Ectodermal cell (in vitro differentiated cells): ENCODE measurements around the gene SPATA2.

Experiments used
- H3K27ac ChIP-seq: 2 replicates; pipeline ENCODE4 v1.7.0; 2013; ENCODE audit warnings: mild to moderate bottlenecking, low read depth, low read length; ENCODE audit not compliant: insufficient read depth, poor library complexity, severe bottlenecking
- H3K27me3 ChIP-seq: 2 replicates; pipeline ENCODE4 v1.7.0; 2013; ENCODE audit warnings: mild to moderate bottlenecking, low read length; ENCODE audit not compliant: insufficient read depth, control insufficient read depth, poor library complexity, severe bottlenecking
- H3K36me3 ChIP-seq: one replicate; pipeline ENCODE4 v1.7.0; 2013; ENCODE audit warnings: low read length; ENCODE audit not compliant: control insufficient read depth, insufficient read depth
- H3K4me1 ChIP-seq: one replicate; pipeline ENCODE4 v1.7.0; 2013; ENCODE audit warnings: low read length; ENCODE audit not compliant: control insufficient read depth, insufficient read depth
- H3K4me3 ChIP-seq: 2 replicates; pipeline ENCODE4 v1.7.0; 2013; ENCODE audit warnings: low read depth, low read length, control low read depth; ENCODE audit not compliant: insufficient read depth
- H3K9me3 ChIP-seq: 2 replicates; pipeline ENCODE4 v1.7.0; 2013; ENCODE audit warnings: mild to moderate bottlenecking, low read length, moderate library complexity; ENCODE audit not compliant: control insufficient read depth
- WGBS, 2 experiments: methylation state at CpG; one replicate each; pipeline ENCODE4 v1.1.7; 2013; ENCODE audit warnings: missing lambda C conversion rate in 2 of 2; 5-methylcytosine and 5-hydroxymethylcytosine counted together

SPATA2 gene

GRCh38 chr20:49882171-49882970 lies 33.0 kb downstream of the SPATA2 start:
- Histone ChIP-seq H3K9me3 (no peaks in the 10 kb centered on the region), H3K36me3 (peaks cover 4% of the 10 kb centered on the region), H3K4me3 (no peak overlapping the region), H3K4me1 (peaks cover 6% of the 10 kb centered on the region), H3K27me3 (no peaks in the 10 kb centered on the region), H3K27ac (no peak overlapping the region)
- WGBS, 2 experiments = 88 to 89% methylated on average over 28 to 29 of the region's 29 CpGs

- H3K4me3 ChIP-seq = no peak overlapping the region
- H3K27ac ChIP-seq = no peak overlapping the region
- no peaks in the 10 kb centered on the region for H3K9me3 ChIP-seq
- H3K27me3 ChIP-seq = no peaks in the 10 kb centered on the region
- 95 to 96% methylated on average over 15 of the region's 15 CpGs for WGBS, 2 experiments
- no peaks in the 10 kb centered on the region for H3K36me3 ChIP-seq
- H3K4me1 ChIP-seq = no peaks in the 10 kb centered on the region
Observed at GRCh38 chr20:49880724-49881445, 34.4 kb downstream of the SPATA2 start.

- no peak overlapping the region for H3K4me3 ChIP-seq
- no peaks in the 10 kb centered on the region for H3K4me1 ChIP-seq
- H3K36me3 ChIP-seq = no peaks in the 10 kb centered on the region
- H3K27me3 ChIP-seq = no peaks in the 10 kb centered on the region
- H3K9me3 ChIP-seq = no peaks in the 10 kb centered on the region
- WGBS, 2 experiments = 96 to 97% methylated on average over 3 of the region's 3 CpGs
- H3K27ac ChIP-seq = no peak overlapping the region
Observed at GRCh38 chr20:49880177-49880576, 35.2 kb downstream of the SPATA2 start.

- Histone ChIP-seq H3K36me3 (no peaks in the 10 kb centered on the region), H3K27me3 (no peaks in the 10 kb centered on the region), H3K4me3 (no peak overlapping the region), H3K9me3 (no peaks in the 10 kb centered on the region), H3K27ac (no peak overlapping the region), H3K4me1 (no peaks in the 10 kb centered on the region)
- WGBS, 2 experiments = 89 to 91% methylated on average over 1 of the region's 1 CpG
Observed at GRCh38 chr20:49878977-49879376, 36.4 kb downstream of the SPATA2 start.

- WGBS, 2 experiments = 69 to 70% methylated on average over 4 of the region's 4 CpGs
- no peak overlapping the region for H3K27ac ChIP-seq
Observed at GRCh38 chr20:49877386-49877921, 37.9 kb downstream of the SPATA2 start.

GRCh38 chr20:49874696-49875095 lies 40.6 kb downstream of the SPATA2 start:
- Histone ChIP-seq H3K9me3 (no peaks in the 10 kb centered on the region), H3K36me3 (no peaks in the 10 kb centered on the region), H3K4me1 (no peaks in the 10 kb centered on the region), H3K27me3 (no peaks in the 10 kb centered on the region), H3K27ac (no peak overlapping the region), H3K4me3 (no peak overlapping the region)
- WGBS, 2 experiments = 96 to 98% methylated on average over 6 of the region's 6 CpGs

More at GRCh38 chr20:49877386-49877921, 37.9 kb downstream of the SPATA2 start:
- Histone ChIP-seq H3K9me3 (no peaks in the 10 kb centered on the region), H3K4me3 (no peak overlapping the region), H3K27me3 (no peaks in the 10 kb centered on the region), H3K4me1 (no peaks in the 10 kb centered on the region), H3K36me3 (no peaks in the 10 kb centered on the region)

- 92 to 94% methylated on average over 1 of the region's 1 CpG for WGBS, 2 experiments
- no peak overlapping the region for H3K4me3 ChIP-seq
- H3K4me1 ChIP-seq = peaks cover 4% of the 10 kb centered on the region
- H3K27ac ChIP-seq = no peak overlapping the region
- no peaks in the 10 kb centered on the region for H3K36me3 ChIP-seq
- H3K9me3 ChIP-seq = no peaks in the 10 kb centered on the region
- no peaks in the 10 kb centered on the region for H3K27me3 ChIP-seq
Observed at GRCh38 chr20:49872056-49872455, 43.3 kb downstream of the SPATA2 start.

- no peaks in the 10 kb centered on the region for H3K9me3 ChIP-seq
- WGBS, 2 experiments = 91 to 97% methylated on average over 6 of the region's 6 CpGs
Observed at GRCh38 chr20:49871391-49871948, 43.9 kb downstream of the SPATA2 start.

GRCh38 chr20:49870261-49870660 lies 45.1 kb downstream of the SPATA2 start:
- Histone ChIP-seq H3K27me3 (no peaks in the 10 kb centered on the region), H3K9me3 (no peaks in the 10 kb centered on the region), H3K36me3 (no peaks in the 10 kb centered on the region), H3K4me1 (peaks cover 6% of the 10 kb centered on the region), H3K4me3 (no peak overlapping the region), H3K27ac (no peak overlapping the region)
- 91 to 96% methylated on average over 5 of the region's 5 CpGs for WGBS, 2 experiments

More at GRCh38 chr20:49871391-49871948, 43.9 kb downstream of the SPATA2 start:
- H3K36me3 ChIP-seq = no peaks in the 10 kb centered on the region
- peaks cover 6% of the 10 kb centered on the region for H3K4me1 ChIP-seq
- no peak overlapping the region for H3K4me3 ChIP-seq
- no peaks in the 10 kb centered on the region for H3K27me3 ChIP-seq
- H3K27ac ChIP-seq = no peak overlapping the region

GRCh38 chr20:49868964-49869363 lies 46.4 kb downstream of the SPATA2 start:
- H3K9me3 ChIP-seq = no peaks in the 10 kb centered on the region
- H3K27me3 ChIP-seq = no peaks in the 10 kb centered on the region

More at GRCh38 chr20:49868964-49869363, 46.4 kb downstream of the SPATA2 start:
- H3K27ac ChIP-seq = no peak overlapping the region
- 77 to 78% methylated on average over 5 of the region's 5 CpGs for WGBS, 2 experiments
- H3K4me1 ChIP-seq = peaks cover 6% of the 10 kb centered on the region
- no peaks in the 10 kb centered on the region for H3K36me3 ChIP-seq
- no peak overlapping the region for H3K4me3 ChIP-seq
